Osteoblast (primary cell): Measurements from ENCODE around the gene PCTP. TPM values are rescaled to one million over a fixed set of nuclear protein-coding genes. Genes with fewer than 3 reads are reported as not detected.

Experiments
- DNase-seq: peaks from one replicate; pipeline ENCODE4 v3.0.0; 2011; ENCODE audit warnings: low spot score, mixed read lengths; ENCODE audit not compliant: insufficient read length; ENCODE audit errors: missing footprints
- H2AFZ ChIP-seq: 2 replicates; pipeline ENCODE4 v1.6.0; 2011; ENCODE audit warnings: mild to moderate bottlenecking, low read length
- H3K27ac ChIP-seq: 2 replicates; pipeline ENCODE4 v1.5.1; 2011; ENCODE audit warnings: mild to moderate bottlenecking, low read depth, low read length, moderate library complexity
- H3K27me3 ChIP-seq: 2 replicates; pipeline ENCODE4 v1.6.0; 2012; ENCODE audit warnings: mild to moderate bottlenecking, control low read depth, inconsistent platforms, low read length, moderate library complexity; ENCODE audit not compliant: insufficient read depth
- H3K36me3 ChIP-seq: 2 replicates; pipeline ENCODE4 v1.5.1; 2011; ENCODE audit warnings: mild to moderate bottlenecking, low read length, control low read depth, moderate library complexity; ENCODE audit not compliant: insufficient read depth
- H3K4me1 ChIP-seq: 2 replicates; pipeline ENCODE4 v1.5.1; 2011; ENCODE audit warnings: mild to moderate bottlenecking, low read length, control low read depth, moderate library complexity; ENCODE audit not compliant: insufficient read depth
- H3K4me2 ChIP-seq: 2 replicates; pipeline ENCODE4 v1.6.0; 2011; ENCODE audit warnings: mild to moderate bottlenecking, low read length; ENCODE audit not compliant: insufficient read depth
- H3K4me3 ChIP-seq: fragments of 200-600 bp; sonication (generic); 3 replicates; pipeline ENCODE4 v1.5.1; 2012; ENCODE audit warnings: mild to moderate bottlenecking, low read length, inconsistent platforms; ENCODE audit not compliant: insufficient read depth
- H3K79me2 ChIP-seq: 2 replicates; pipeline ENCODE4 v1.6.0; 2012; ENCODE audit warnings: mild to moderate bottlenecking, low read length, control low read depth, inconsistent platforms; ENCODE audit not compliant: insufficient read depth
- H3K9me3 ChIP-seq: 2 replicates; pipeline ENCODE4 v1.5.1; 2011; ENCODE audit warnings: low read depth, low read length, control low read depth
- H4K20me1 ChIP-seq: 2 replicates; pipeline ENCODE4 v1.6.0; 2012; ENCODE audit warnings: mild to moderate bottlenecking, low read length, control low read depth; ENCODE audit not compliant: insufficient read depth
- CTCF ChIP-seq: IDR thresholded peaks from 2 replicates; pipeline ENCODE4 v1.5.1; 2011; ENCODE audit warnings: mild to moderate bottlenecking, low read depth, low read length, moderate library complexity; ENCODE audit errors: extremely low read depth
- total RNA-seq: library from RNA; depleted of rRNA; stranded (reverse); fragments of >200 nt; gene quantifications from 2 replicates; pipeline ENCODE4 v1.2.3, GENCODE V29; 2012

PCTP gene
- total RNA-seq, 1 donor: 9.8 TPM

DNA sequence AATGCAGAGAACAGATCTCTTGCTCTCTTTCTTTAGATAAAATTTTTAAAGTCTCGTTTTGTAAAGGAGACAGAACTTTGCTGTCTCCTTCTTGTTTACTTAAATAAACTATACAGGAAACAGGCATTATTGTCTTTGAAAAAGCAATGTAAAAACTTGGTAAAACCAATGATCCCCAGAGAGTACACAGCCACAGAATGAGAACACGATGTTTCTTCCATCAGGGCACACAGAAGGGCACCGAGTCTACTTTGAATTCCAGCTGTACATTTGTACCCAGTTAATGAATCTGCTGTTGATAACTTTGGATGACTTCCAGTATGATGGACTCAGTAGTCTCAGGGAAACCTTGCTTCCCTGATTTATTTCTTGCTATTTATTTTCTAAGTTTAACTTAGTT, 20.0 kb upstream of the PCTP start:
- Histone ChIP-seq H3K36me3 (no peaks in the 10 kb centered on the region), H3K4me1 (peaks cover 65% of the 10 kb centered on the region), H3K27me3 (no peaks in the 10 kb centered on the region), H3K27ac (no peak overlapping the region), H3K4me3 (no peak overlapping the region), H4K20me1 (no peaks in the 10 kb centered on the region), H3K9me3 (no peaks in the 10 kb centered on the region), H3K4me2 (peak overlapping the region; percentile 17), H3K79me2 (no peaks in the 10 kb centered on the region), H2AFZ (peak overlapping the region; percentile 2)
- TF ChIP-seq CTCF: no peak
- no peak for DNase-seq

DNA sequence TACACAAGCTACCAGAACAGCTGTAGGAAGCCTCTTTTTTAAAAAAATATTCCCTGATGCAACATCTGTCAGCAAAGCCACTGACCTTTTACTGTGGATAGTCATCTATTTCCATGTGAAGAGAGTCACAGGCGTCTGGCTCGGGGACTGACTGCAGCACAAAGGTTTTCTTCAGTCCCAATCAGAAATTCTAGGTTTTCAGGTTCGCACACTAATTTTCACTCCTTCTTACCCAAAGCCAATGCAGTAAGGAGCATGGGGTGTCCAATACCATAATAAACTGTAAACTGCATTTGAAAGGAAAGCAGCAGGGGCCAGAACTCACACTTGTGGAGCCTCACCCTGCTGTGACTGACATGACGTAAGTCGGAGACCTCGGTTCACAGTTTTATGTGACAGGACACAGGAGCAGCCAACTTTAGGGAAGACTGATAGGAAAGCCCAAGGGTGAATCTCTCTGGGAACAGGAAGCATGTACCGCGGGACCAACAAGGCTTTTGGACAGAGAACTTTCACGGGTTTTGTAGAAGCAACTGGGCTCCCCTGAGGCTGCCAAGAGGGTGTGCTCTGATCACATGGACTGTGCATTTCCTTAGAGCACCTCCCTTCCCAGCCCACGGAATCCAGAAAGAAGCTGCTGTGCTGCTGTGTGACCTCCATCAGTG, 19.1 kb upstream of the PCTP start:
- no peak overlapping the region for H3K27ac ChIP-seq
- peaks cover 56% of the 10 kb centered on the region for H3K4me1 ChIP-seq
- peak overlapping the region; percentile 84 for H2AFZ ChIP-seq
- H4K20me1 ChIP-seq: no peaks in the 10 kb centered on the region
- peak overlapping the region; percentile 29 for H3K4me3 ChIP-seq
- H3K4me2 ChIP-seq: peak overlapping the region; percentile 67
- no peaks in the 10 kb centered on the region for H3K36me3 ChIP-seq
- no peak for DNase-seq
- H3K9me3 ChIP-seq: no peaks in the 10 kb centered on the region
- H3K79me2 ChIP-seq: no peaks in the 10 kb centered on the region
- no peak for TF ChIP-seq CTCF
- H3K27me3 ChIP-seq: no peaks in the 10 kb centered on the region

- TF ChIP-seq CTCF: no peak
- no peak overlapping the region for H3K27ac ChIP-seq
- no peaks in the 10 kb centered on the region for H3K36me3 ChIP-seq
- peak; percentile 44 for DNase-seq
- no peaks in the 10 kb centered on the region for H3K79me2 ChIP-seq
- H3K4me2 ChIP-seq: peak overlapping the region; percentile 53
- H3K4me1 ChIP-seq: peaks cover 31% of the 10 kb centered on the region
- no peaks in the 10 kb centered on the region for H4K20me1 ChIP-seq
- peak overlapping the region; percentile 8 for H3K4me3 ChIP-seq
- no peaks in the 10 kb centered on the region for H3K27me3 ChIP-seq
- no peaks in the 10 kb centered on the region for H3K9me3 ChIP-seq
- peak overlapping the region; percentile 26 for H2AFZ ChIP-seq
Measured at GRCh38 chr17:55734128-55734781, 16.6 kb upstream of the PCTP start.

GRCh38 chr17:55735731-55736405, 15.0 kb upstream of the PCTP start:
- peak; percentile 79 for TF ChIP-seq CTCF
- Histone ChIP-seq H3K4me3 (no peak overlapping the region), H4K20me1 (no peaks in the 10 kb centered on the region), H3K9me3 (no peaks in the 10 kb centered on the region), H3K27me3 (no peaks in the 10 kb centered on the region), H2AFZ (no peak overlapping the region), H3K79me2 (no peaks in the 10 kb centered on the region), H3K4me2 (no peak overlapping the region), H3K4me1 (peaks cover 30% of the 10 kb centered on the region), H3K27ac (no peak overlapping the region), H3K36me3 (no peaks in the 10 kb centered on the region)
- peak; percentile 53 for DNase-seq
